Keratinocyte (primary cell): ENCODE results near the gene IGF1R. TPM values are rescaled to one million over a fixed set of nuclear protein-coding genes. Genes with fewer than 3 reads are reported as not detected.

Experiments
- DNase-seq: peaks from one replicate; pipeline ENCODE4 v3.0.0-alpha.2; 2011; ENCODE audit warnings: low read depth, missing footprints, low spot score
- FAIRE-seq: peaks from 2 replicates; lab custom pipeline; 2011; peaks lifted over from hg19 to GRCh38; lab: Jason Lieb, UNC
- H2AFZ ChIP-seq: 2 replicates; pipeline ENCODE4 v1.6.0; 2012; ENCODE audit warnings: low read length, control low read depth, inconsistent platforms; ENCODE audit not compliant: control insufficient read depth
- H3K27ac ChIP-seq: 2 replicates; pipeline ENCODE4 v1.5.1; 2011; ENCODE audit warnings: low read length; ENCODE audit not compliant: control insufficient read depth, insufficient read depth
- H3K27me3 ChIP-seq: 3 replicates; pipeline ENCODE4 v1.6.0; 2011; ENCODE audit warnings: low read length; ENCODE audit not compliant: control insufficient read depth, insufficient read depth; ENCODE audit errors: extremely low read depth
- H3K36me3 ChIP-seq, 2 experiments: 2 replicates in 1 of 2; 3 replicates in 1 of 2; pipeline ENCODE4 v1.5.1; 2011; ENCODE audit warnings: low read length in 2 of 2, mild to moderate bottlenecking in 1 of 2; ENCODE audit not compliant: control insufficient read depth in 2 of 2, insufficient read depth in 2 of 2; ENCODE audit errors: extremely low read depth in 1 of 2
- H3K4me1 ChIP-seq: 3 replicates; pipeline ENCODE4 v1.5.1; 2011; ENCODE audit warnings: low read length; ENCODE audit not compliant: control insufficient read depth, insufficient read depth; ENCODE audit errors: extremely low read depth
- H3K4me2 ChIP-seq: 3 replicates; pipeline ENCODE4 v1.6.0; 2011; ENCODE audit warnings: low read depth, low read length; ENCODE audit not compliant: control insufficient read depth, insufficient read depth; ENCODE audit errors: extremely low read depth
- H3K4me3 ChIP-seq, 3 experiments: fragments of 200-600 bp in 1 of 3; sonication (generic) in 1 of 3; 2 replicates in 2 of 3; 3 replicates in 1 of 3; pipeline ENCODE4 v1.5.1; 2011 to 2016; ENCODE audit warnings: low read length in 3 of 3, mild to moderate bottlenecking in 3 of 3, control low read depth in 2 of 3, inconsistent platforms in 1 of 3, low read depth in 1 of 3, mixed read lengths in 1 of 3, mixed run types in 1 of 3, moderate library complexity in 1 of 3; ENCODE audit not compliant: control insufficient read depth in 2 of 3, insufficient read depth in 2 of 3; ENCODE audit errors: extremely low read depth in 1 of 3
- H3K79me2 ChIP-seq: 2 replicates; pipeline ENCODE4 v1.6.0; 2012; ENCODE audit warnings: low read length; ENCODE audit not compliant: control insufficient read depth, insufficient read depth
- H3K9ac ChIP-seq: 3 replicates; pipeline ENCODE4 v1.6.0; 2011; ENCODE audit warnings: low read length; ENCODE audit not compliant: control insufficient read depth, insufficient read depth; ENCODE audit errors: extremely low read depth
- H3K9me1 ChIP-seq: 3 replicates; pipeline ENCODE4 v1.6.0; 2011; ENCODE audit warnings: low read length; ENCODE audit not compliant: control insufficient read depth, insufficient read depth; ENCODE audit errors: extremely low read depth
- H3K9me3 ChIP-seq: 2 replicates; pipeline ENCODE4 v1.5.1; 2012; ENCODE audit warnings: low read depth, low read length; ENCODE audit not compliant: control insufficient read depth
- H4K20me1 ChIP-seq: 3 replicates; pipeline ENCODE4 v1.6.0; 2011; ENCODE audit warnings: low read length; ENCODE audit not compliant: control insufficient read depth, insufficient read depth; ENCODE audit errors: extremely low read depth
- CTCF ChIP-seq, 3 experiments: IDR thresholded peaks in 1 of 3; conservative IDR thresholded peaks in 1 of 3; optimal IDR thresholded peaks in 1 of 3; 2 replicates in 2 of 3; 3 replicates in 1 of 3; pipeline versions ENCODE3 to v1.5.1; 2011; ENCODE audit warnings: low read length in 3 of 3, mild to moderate bottlenecking in 3 of 3, moderate library complexity in 2 of 3, control low read depth in 1 of 3, inconsistent platforms in 1 of 3; ENCODE audit not compliant: insufficient read depth in 2 of 3; ENCODE audit errors: extremely low read depth in 1 of 3
- EZH2 ChIP-seq: IDR thresholded peaks from one replicate; pipeline ENCODE4 v1.6.1; 2012; ENCODE audit warnings: inconsistent platforms, mild to moderate bottlenecking, low read length, moderate library complexity
- dilution Hi-C: fragments of 300-500 bp; cut with MboI; formaldehyde crosslinking; loops from one replicate; pipeline ENCODE4 v1.7.0; 2020; ENCODE audit warnings: low sequenced_read_pairs; ENCODE audit not compliant: extremely low pct_ligation_motif_present
- polyA plus RNA-seq, 5 experiments: library from polyadenylated mRNA; depleted of rRNA in 3 of 5; stranded (reverse) in 3 of 5; stranded (forward) in 1 of 5; unstranded in 1 of 5; fragments of >200 nt; gene quantifications; 1 replicate in 1 of 5; 2 replicates in 3 of 5; 3 replicates in 1 of 5; pipeline versions ENCODE4 v1.2.1 to v1.2.3, GENCODE V29; 2011 to 2012; ENCODE audit warnings: missing spikeins in 2 of 5, low read depth in 1 of 5, low replicate concordance in 1 of 5

IGF1R gene
- polyA plus RNA-seq, 1 donor (not counting 4 experiments of a cell fraction or from before 2014, with no cell fraction given), result 14.5 TPM

GRCh38 chr15:98625614-98626013 is 22.7 kb upstream of the IGF1R start:
- H3K9ac ChIP-seq, result no peak overlapping the region
- no peak overlapping the region for H3K4me2 ChIP-seq
- no peaks in the 10 kb centered on the region for H3K79me2 ChIP-seq
- no peak overlapping the region for H3K4me3 ChIP-seq
- no peaks in the 10 kb centered on the region for H3K4me1 ChIP-seq
- H3K36me3 ChIP-seq, result no peaks in the 10 kb centered on the region
- H2AFZ ChIP-seq, result no peak overlapping the region
- FAIRE-seq, result no peak
- TF ChIP-seq EZH2 (no peak), CTCF (optimal IDR thresholded peaks at IDR 0.05 in 1 of 3, IDR thresholded peaks at IDR 0.05 in 1 of 3, conservative IDR thresholded peaks at IDR 0.05 in 1 of 3; ENCODE audit: extremely low read depth in 1 of 3, insufficient read depth in 2 of 3, low read length in 3 of 3) (no peak)
- H3K9me1 ChIP-seq, result no peaks in the 10 kb centered on the region
- H3K9me3 ChIP-seq, result no peaks in the 10 kb centered on the region
- no peaks in the 10 kb centered on the region for H4K20me1 ChIP-seq
- DNase-seq, result no peak
- peaks cover 11% of the 10 kb centered on the region for H3K27me3 ChIP-seq
- dilution Hi-C loops, result no loop called here
- no peak overlapping the region for H3K27ac ChIP-seq

GRCh38 chr15:98626153-98626552 is 22.2 kb upstream of the IGF1R start:
- no peak for TF ChIP-seq EZH2
- no peak for TF ChIP-seq CTCF (optimal IDR thresholded peaks at IDR 0.05 in 1 of 3, IDR thresholded peaks at IDR 0.05 in 1 of 3, conservative IDR thresholded peaks at IDR 0.05 in 1 of 3; ENCODE audit: extremely low read depth in 1 of 3, insufficient read depth in 2 of 3, low read length in 3 of 3)
- H3K9me3 ChIP-seq, result no peaks in the 10 kb centered on the region
- FAIRE-seq, result no peak
- H3K4me2 ChIP-seq, result no peak overlapping the region
- H3K27me3 ChIP-seq, result peaks cover 11% of the 10 kb centered on the region
- H3K79me2 ChIP-seq, result no peaks in the 10 kb centered on the region
- no peaks in the 10 kb centered on the region for H4K20me1 ChIP-seq
- no peak overlapping the region for H3K27ac ChIP-seq
- H3K4me3 ChIP-seq, result no peak overlapping the region
- no peak for DNase-seq
- H3K36me3 ChIP-seq, result no peaks in the 10 kb centered on the region
- dilution Hi-C loops, result no loop called here
- no peak overlapping the region for H2AFZ ChIP-seq
- H3K9ac ChIP-seq, result no peak overlapping the region
- no peaks in the 10 kb centered on the region for H3K9me1 ChIP-seq
- no peaks in the 10 kb centered on the region for H3K4me1 ChIP-seq
